Skin of body (tissue), 2 donors: ENCODE measurements around the gene C2CD2. TPM values are rescaled to one million over a fixed set of nuclear protein-coding genes. Genes with fewer than 3 reads are reported as not detected.
"Not testable (repeated sequence)": the region's sequence is repeated elsewhere in the genome, so short reads cannot be mapped to it uniquely, and the experiment has no call there.

Experiments used
- DNase-seq: peaks from one replicate; lab custom pipeline; 2025; lab: John Stamatoyannopoulos, UW
- total RNA-seq: library from RNA; depleted of rRNA; stranded (reverse); fragments of >200 nt; gene quantifications from one replicate; pipeline ENCODE4 v1.2.3, GENCODE V29; 2014

The C2CD2 gene
- total RNA-seq, 1 donor from 2014 or later = 17.1 TPM

DNA sequence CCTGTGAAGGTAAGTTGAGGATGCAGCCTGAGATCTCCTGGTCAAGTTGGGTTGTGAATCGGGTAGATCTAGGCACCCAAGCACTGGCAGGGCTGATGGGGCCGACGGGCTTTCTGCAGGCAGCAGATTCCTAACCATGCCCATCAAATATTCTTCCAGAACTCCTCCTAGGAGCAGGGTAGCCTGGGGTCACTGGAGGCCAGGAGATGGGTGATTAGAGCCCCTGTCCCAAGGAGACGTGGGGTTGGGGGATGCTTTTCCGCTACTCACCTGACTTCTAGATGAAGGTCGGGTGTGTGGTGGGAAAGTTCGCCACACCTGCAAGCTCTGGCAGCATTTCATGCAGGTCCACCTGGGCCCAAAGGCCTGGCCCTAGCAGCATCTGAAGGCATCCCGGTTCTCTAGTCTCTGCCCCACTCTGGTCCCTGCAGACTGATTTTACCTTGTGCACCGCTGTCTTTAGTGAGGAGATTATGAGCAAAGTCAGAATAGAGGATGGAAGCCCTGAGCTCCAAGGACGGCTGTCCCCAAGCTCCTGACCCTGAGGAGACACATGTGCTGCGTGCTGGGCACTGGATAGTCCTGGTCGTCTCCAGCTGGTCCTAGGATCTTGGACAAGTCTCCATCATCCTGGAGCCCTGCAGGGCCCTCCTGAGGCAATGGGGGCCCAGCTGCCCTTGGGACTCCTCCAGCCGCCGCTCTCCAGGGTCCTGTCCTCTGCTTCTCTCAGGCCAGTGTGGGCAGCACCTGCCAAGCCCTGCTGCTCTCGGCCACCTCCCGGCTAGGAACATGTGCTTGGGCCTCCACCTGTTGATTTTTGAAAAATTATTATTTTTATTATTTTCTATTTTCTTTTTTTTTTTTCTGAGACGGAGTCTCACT is 21.8 kb upstream of the C2CD2 start:
- no peak for DNase-seq

DNA sequence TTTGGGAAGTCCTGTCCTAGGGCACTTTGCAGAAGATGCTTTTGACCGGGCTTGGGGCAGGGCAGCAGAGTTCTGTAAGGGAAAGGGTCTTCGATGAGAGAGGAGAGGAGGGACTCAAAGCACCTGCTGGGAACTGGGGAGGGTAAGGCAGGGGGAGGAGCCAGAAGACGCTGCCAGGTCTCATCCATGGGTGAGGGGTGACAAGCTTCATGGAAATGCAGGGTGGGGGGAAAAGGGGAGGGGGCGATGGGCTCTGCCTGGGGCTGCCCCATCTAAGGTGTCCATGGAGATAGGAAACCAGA is 20.9 kb upstream of the C2CD2 start:
- DNase-seq = no peak

DNA sequence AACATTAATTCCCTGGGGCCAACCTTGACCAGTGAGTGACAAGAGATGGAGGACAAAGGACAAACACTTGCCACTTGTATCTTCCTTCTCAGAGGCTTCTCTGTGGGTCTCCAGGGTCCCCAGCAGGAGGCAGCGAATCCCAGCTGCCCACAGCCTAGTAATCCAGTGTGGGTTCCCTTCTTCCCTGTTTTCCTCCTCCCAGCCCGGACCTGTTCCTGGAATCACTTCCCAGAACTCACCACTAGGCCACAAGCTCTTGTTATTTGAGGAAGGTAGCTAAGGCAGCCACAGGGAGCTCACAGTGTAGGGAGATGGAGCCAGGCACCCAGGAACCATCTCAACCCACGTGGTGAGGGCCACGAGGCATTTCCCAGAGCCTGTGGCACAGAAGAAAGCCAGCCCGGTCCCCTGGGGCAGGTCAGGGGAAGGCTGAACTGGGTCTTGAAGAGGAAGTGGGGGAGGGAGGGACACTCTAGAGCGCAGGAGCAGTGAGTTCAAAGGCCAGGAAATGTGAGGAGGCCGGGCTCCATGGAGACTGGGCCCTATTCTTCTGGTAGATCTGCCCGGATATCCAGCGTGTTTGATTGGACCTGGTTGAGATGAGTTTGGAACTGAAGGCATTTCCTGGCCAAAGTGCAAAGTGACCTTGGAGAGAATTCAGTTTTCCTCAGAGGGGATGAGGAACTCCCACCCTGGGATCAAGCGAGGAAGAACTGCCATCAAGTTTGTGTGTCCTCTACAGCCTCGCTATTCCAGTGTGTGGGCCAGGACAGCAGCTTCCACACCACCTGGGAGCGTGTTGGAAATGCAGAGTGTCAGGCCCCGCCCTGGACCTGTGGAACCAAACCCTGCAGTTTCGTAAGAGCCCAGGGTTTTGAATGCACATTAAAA is 20.3 kb upstream of the C2CD2 start:
- no peak for DNase-seq

DNA sequence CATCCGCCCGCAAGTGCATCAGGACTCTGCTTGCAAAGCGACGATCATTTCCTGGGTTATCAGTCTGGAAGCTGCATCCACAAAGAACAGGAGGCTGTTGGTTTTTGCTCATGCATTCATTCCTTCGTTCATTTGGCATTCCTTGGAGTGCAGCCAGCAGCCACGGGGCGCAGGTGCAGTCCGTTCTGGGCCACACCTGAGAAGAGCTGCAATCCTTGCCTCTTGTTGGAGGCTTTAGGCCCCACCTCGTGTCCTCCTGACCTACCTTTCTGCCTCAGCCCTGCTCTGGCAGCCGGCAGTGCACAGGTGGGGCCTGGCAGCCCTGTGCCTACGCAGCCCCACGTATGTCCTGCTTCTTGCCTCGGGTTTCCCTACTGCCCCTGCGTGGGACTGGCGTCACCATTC is 19.6 kb upstream of the C2CD2 start:
- DNase-seq = no peak

DNA sequence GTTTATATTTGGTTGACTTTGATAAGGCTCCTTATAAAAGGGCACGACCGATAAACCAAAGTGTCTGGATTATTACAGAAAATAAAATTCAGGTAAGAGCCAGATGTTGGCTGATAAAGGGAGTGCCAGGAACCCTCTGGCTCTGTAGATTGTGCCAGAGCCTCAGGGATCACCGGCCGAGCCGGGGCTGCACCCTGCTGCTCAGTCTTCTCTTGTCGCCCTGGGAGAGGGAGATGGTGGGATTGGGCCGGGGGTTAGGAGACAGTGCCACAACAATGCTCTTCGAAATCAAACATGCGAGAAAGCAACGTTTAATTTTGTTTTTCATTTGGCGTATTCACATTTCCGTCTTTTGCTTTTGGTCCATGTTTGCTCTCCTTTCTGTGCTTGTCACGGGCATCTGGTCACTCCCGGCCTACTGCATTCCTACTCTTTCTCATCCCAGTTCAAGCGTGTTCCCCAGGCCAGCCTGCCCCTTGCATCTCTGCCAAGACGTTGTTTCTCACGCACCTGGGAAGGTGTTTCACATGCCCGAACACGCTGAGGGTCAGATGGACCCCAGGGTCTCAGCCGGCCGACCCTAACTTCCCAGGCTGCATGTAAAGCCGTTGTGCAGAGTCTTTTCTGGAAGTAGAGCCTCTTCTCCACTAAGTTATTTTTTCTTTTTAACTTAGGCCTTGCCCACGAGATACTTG is 18.8 kb upstream of the C2CD2 start:
- DNase-seq = no peak

DNA sequence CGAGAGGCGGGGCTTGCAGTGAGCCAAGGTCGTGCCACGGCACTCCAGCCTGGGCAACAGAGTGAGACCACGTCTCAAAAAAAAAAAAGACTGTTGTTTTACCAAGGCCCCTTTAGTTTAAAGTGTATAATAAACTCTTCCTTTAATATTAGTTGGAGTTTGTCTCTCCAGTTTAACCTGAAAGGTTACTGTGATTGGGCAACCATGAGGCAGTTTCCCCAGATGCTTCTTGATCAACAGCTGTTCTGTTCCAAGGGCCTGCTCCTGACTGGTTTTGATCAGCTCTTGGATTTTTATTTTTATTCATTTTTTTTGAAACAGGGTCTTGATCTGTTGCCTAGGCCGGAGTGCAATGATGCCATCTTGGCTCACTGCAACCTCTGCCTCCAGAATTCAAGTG is 18.1 kb upstream of the C2CD2 start:
- no peak for DNase-seq

DNA sequence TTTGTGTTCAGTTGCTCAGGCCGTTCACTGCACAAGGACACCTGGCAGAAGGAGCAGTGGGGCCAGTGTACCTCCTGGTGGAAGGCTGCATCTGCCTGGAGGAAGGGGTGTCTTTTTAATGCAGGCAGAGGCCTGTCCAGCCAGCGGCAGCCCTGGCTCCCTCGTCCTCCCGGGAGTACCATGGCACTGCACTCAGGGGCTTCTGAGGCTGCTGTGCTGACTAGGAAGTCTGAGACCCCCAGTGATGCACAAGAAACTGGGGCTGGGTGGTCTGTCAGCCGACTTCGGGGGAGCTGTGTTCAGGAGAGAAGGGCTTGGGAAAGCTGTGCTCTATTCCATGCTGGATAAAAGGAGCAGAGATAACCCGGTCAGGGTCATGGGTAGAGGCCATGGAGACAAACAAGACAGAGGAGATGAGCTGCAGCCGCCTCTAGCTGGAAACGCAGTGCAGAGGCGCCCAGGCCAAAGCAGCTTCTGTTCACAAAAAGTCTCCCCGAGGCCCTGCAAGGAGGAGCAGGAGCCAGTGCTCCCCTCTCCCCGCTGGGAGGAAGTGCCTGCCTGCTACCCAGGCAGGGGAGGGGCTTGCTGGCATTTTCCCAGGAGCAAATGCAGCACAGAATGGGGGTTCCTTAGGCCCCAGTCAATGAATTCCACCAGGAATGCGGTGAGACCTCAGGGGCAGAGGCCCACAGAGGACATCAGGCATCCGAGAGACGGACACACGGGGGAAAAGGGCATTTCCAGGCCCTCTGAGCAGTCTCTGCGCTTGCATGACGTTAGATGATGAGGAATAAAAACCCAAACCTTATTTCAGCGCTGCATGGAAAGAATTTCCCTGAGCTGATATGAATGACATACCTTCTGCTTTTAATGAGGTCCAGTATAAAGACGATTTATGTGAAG is 17.2 kb upstream of the C2CD2 start:
- DNase-seq = no peak

DNA sequence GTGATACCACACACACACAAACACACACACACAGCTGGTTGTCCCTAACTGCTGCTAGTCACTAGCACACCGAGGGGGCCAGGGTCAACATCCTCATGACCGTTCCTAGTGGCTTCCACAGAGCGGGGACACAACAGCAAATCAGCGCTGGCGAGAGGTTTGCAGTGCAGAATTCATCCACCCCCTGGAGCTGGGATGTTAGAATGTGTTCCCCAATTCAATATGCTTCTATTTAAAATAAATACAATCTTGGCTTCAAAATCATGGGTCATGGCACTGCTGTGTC is 16.2 kb upstream of the C2CD2 start:
- DNase-seq = no peak

DNA sequence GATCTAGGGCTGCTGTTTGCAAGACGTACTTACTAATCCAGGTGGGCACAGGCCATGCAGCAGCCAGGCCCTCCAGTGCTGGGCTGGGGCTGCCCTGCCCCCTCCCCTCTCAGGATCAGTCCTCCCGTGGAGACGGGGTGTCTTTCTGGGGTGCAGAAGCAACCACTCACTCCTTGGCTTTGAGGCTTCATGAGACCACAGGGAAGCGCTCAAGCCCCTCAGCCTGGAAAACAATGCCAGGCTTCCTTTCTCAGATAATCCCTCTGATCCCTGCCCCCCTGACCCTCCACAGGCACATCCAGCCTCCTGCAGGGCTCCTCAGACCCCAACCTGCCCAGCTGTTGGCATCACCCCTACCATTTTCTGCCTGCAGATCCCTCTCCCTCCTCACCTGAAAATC is 13.9 kb upstream of the C2CD2 start:
- no peak for DNase-seq

DNA sequence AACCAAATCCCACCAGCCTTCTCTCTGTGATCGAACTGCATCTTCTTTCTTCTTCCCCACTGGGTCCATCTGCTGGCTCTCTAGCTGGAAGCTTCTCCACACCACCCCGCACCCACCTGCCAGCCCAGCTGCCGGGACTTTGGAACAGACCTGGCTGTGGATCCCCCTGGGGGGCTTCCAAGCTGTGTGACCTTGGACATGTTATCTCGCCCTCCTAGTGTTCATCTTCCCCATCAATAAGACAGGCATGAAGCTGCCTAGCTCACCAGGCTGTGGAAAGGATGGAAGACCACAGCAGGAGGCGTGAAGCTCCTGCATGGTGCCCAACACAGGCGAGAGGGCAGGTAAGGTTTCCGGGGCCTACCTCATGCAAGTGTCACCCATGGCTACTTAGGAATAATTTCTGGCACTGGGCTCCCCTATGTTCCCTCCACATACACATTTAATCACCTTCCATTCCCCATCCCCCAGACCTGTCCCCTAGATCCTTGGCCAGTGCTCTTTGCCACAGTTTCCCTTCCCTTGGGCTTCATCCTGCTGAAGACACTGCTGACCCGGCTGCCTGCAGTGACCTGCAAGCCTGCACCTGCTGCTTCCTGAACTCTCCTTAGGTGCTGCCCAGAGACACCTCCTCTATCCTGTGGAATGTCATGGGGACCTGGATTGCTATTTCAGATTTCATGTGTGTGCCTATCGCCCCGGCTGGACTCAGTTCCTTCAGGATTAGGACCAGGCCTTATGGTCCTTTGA is 13.2 kb upstream of the C2CD2 start:
- DNase-seq = no peak

DNA sequence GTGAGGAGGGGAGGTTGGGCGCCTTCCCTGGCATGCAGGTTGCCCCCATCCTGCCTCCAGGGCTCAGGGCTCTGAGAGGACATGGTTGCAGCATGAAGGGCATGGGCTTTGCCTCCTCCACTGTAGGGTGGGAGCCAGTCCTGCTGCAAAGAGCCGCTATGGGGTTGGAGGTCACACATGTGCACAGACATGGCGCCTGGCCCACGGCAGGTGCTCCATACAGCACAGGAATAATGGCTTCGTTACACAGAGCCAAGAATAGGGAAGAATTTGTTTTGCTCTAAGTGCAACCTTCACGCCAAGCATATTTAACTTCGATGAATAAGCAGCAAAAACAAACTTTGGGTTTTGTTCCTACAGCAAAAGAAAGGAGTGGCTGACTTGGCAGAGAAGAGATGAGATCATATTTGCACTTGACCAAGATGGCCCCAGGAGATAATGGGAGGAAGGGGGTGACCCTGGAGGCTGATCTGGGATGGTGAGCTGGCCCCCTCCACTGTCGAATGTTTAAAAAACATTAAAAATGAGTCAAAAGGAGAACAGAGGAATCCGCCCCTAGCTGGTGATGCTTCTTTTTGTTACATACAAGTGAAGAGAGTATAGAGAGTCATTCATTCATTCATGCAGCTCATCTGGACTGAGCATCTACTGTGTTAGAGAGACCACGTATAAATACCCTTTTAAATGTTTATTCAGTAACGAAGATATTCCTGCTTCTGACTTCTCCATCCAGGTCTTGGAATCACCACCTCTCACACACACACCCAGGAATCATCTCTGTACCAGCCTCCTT is 12.4 kb upstream of the C2CD2 start:
- DNase-seq = no peak

DNA sequence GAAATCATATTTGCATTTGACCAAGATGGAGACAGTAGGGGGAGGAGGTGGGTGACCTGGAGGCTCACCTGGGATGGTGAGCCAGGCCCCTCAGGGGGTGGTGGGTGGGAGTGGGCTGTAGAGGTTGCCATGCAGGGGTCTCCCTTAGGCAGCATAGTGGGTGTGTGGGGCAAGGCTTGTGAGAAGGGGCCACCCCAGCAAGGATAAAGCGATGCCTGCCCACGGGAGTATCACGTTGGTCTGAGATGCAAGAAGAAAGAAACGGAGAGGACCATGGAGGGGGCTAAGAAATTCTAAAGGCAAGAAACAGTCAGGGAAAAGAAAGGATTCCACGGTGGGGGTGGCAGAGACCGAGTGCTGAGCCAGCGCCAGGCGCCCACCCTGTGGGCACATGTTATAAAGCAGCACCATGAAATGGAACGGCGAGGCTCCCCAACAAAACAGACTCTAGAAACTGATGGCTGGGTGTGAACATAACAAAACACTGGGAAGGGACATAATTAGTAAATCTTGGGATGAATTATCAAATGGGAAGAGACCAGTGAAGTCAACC is 11.7 kb upstream of the C2CD2 start:
- DNase-seq = no peak

DNA sequence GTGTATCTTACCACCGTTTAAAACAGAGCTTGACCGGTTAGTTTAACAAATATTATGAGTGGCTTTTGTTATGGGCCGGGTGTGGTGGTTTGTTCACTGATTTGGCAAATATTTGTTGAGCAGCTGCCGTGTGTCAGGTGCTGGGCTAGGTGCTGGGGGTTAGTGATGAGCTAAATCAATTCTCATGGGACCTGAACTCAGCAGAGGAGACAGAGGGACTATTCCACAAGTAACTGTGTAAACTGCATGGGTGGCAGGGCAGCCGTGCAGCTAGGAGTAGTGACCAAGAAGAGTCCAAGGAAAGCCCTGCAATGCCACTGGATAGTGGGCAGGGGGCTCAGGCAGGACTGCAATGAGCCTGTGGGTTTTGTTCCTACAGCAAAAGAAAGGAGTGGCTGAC is 11.2 kb upstream of the C2CD2 start:
- no peak for DNase-seq

DNA sequence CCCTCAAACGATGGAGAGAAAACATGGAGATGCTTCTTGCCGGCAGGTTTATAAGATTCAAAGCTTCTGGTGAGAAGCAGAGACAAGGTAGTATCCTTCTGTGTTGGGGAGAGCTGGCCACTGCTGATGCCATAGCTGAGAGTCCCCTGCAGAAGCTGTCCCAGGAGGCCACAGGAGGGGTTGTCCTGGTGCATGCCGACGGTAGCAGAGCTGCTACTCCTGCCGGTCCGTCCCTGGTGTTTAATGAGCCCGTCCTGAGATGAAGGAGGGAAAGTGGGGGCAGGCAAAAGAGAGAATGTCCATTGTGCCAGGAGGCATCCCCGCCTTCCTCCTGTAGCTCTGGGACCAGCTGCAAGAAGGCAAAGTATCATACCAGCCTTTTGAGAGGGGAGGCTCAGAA is 10.4 kb upstream of the C2CD2 start:
- DNase-seq = no peak

DNA sequence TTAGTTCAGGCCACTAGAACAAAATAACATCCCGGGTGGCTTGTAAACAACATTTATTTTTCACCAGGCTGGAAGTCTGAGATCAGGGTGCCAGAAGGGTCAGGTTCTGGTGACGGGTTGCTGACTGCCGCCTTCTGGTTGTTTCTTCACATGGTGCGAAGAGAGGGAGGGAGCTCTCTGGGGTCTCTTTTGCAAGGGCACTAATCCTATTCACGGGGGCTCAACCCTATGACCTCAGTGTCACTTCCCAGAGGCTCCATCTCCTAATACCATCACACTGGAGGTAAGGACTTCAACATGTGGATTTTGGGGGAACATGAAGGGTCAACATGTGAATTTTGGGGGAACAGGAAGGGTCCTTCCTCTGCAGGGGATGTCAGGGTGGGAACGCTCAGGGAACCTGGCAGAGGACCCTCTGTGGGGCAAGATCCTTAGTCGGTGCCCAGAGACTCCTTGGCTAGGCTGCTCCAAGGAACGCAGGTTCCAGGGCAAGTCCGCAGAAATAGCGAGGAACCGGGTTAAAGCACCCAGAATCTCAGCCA is 8.7 kb upstream of the C2CD2 start:
- DNase-seq = no peak

DNA sequence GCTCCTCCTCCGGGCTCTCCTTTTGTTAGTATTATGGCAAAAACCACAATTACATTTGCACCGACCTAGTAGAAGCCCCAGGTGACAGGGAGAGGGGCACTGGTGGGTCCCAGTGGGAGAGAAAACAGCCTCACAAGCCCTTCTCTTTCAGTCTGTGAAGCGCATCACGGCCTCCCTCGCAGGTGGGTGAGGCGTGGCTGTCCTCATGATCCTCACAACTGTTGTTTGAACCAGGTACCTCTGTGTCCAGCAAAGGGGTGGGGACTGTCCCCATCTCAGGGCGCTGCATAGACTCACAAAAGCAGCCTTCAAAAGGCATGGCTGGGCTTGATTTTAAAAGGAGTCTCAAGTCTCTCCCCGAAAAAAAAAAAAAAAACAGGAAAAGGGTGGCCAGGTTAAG is 7.9 kb upstream of the C2CD2 start:
- no peak for DNase-seq

DNA sequence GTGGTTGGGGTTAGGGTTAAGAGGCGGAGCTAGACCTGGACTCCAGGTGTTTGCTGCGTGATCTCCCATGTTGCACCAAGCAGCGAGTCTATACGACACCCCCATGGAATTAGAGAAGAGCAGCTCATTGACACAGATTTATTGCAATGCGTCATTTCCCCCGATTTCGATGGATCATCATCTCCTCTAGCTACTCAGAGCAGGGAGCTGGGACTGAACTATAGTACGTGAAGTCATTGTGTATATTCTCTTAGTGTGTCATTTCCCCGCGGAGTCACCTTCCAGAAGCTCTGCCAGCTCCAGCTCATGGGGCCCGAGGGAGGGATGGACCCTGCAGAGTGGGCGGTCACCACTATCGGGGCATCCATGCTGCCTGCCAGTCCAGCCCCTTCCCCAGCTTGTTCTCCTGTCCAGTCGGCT is 7.5 kb upstream of the C2CD2 start:
- no peak for DNase-seq

DNA sequence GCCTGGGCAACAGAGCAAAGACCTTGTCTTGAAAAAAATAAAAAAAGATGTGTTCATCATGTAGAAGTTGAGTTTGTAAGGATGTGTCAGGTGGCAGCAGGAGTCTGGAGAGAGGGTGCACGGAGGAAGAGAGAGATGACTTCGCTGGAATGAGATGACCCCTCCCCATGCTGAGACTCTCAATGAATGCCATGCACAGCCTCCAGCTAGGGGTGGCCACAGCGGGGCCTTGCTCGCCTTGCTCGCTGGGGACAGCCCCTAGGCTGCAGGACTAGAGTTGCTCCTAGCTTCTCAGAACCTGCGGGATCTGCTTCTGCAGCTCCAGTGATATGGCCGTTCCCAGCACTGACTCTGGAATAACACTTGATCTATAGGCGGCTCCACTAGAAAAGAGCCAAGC is 6.6 kb upstream of the C2CD2 start:
- no peak for DNase-seq

DNA sequence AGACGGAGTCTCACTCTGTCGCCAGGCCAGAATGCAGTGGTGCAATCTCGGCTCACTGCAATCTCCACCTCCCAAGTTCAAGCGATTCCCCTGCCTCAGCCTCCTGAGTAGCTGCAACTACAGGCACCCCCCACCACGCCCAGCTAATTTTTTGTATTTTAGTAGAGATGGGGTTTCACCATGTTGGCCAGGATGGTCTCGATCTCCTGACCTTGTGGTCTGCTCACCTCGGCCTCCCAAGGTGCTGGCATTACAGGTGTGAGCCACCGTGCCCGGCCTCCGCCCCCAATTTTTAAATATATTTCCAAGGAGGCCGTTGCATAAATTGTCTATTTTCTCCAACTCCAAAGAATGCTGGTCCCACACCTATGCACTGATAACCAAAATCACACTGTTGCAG is 5.9 kb upstream of the C2CD2 start:
- DNase-seq = not testable (repeated sequence)
